ENCODE measurements around the gene TCEAL8. TPM values are rescaled to one million over a fixed set of nuclear protein-coding genes. Genes with fewer than 3 reads are reported as not detected.

Gene TCEAL8
- total RNA-seq, 1 donor = 144 TPM

DNA sequence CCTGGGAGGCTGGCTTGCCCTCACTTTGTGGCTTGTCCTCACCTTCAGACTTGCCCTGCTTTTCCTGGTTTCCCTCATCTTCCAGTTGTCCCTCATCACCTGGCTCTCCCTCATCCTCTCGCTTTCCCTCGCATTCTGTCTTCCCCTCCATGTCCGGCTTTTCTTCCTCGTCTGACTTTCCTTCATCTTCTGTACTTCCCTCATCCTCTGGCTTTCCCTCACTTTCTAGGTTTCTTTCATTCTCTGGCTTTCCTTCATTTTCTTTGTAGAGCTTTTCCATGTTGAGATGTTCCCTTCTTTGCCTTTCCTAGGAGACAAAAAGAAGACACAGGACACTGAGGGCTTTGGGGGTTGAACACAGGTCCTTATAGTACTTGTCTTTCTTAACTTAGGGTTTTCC is 19.3 kb upstream of the TCEAL8 start:
- no peak for TF ChIP-seq CTCF (IDR thresholded peaks at IDR 0.05; ENCODE audit: insufficient read depth, low read length)
- no peak for DNase-seq (ENCODE audit: low read depth)
- H3K4me3 ChIP-seq (ENCODE audit: low read depth, low read length) = no peak overlapping the region

DNA sequence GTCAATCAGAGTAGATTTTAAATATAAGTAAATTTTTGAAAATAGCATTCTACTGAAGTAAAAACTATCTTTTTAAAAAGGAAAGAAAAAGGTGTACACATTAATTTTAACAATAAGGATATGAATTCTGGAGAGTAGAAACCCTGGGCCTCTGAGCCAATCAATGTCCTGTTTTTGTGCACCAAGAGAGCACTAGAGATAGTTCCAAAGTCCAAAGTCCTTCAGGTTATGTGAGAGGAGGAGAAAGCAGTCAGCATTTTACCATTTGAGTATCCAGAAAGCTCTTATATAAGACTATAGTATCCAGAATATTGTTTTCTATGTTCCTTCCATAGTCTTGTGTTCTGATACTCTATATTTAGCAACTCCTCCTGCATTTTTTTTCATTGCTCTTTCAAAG is 3.3 kb upstream of the TCEAL8 start:
- TF ChIP-seq CTCF (IDR thresholded peaks at IDR 0.05; ENCODE audit: insufficient read depth, low read length) = no peak
- H3K4me3 ChIP-seq (ENCODE audit: low read depth, low read length) = no peak overlapping the region
- DNase-seq (ENCODE audit: low read depth) = no peak

- no peak for TF ChIP-seq CTCF (IDR thresholded peaks at IDR 0.05; ENCODE audit: insufficient read depth, low read length)
- DNase-seq (ENCODE audit: low read depth) = no peak
- H3K4me3 ChIP-seq (ENCODE audit: low read depth, low read length) = no peak overlapping the region
Observed at GRCh38 chrX:103256651-103257050, 1.7 kb upstream of the TCEAL8 start.

DNA sequence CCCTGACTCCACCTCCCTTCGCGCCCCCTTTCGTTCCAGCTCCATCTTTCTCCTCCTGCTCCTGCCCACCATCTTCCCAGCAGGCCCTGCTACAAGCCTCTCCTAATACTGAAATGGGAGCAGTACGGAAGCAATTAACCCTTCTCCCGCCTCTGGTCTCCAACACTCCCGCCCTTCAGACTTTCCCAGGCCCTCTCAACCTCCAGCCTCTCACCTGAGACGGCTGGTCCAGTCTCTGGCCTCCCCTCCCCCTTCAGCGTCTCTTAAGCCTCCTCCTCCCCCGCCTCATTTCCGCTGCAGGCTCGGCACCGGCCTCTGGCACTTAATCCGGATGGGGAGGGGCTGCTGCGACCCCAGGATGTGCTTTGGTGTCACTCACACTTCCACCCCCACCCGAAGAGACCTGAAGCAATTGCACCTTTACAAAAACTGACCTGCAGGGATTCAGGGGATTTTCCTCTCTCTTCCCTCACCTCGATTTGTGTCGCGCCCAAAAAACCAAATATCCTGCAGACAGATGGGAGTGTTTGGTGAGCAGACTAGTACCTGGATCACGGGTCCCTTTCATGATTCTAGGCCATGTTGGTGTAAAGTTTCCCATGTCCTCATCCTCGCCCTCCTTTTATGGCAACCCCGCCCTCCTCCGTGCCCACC is 657 bp downstream of the TCEAL8 start:
- peak; percentile 43 for DNase-seq (ENCODE audit: low read depth)
- TF ChIP-seq CTCF (IDR thresholded peaks at IDR 0.05; ENCODE audit: insufficient read depth, low read length) = no peak
- peak overlapping the region; percentile 81 for H3K4me3 ChIP-seq (ENCODE audit: low read depth, low read length)

- peak overlapping the region; percentile 81 for H3K4me3 ChIP-seq (ENCODE audit: low read depth, low read length)
- no peak for TF ChIP-seq CTCF (IDR thresholded peaks at IDR 0.05; ENCODE audit: insufficient read depth, low read length)
- DNase-seq (ENCODE audit: low read depth) = peak; percentile 32
Observed at GRCh38 chrX:103253608-103254007, 1.3 kb downstream of the TCEAL8 start.

- H3K4me3 ChIP-seq (ENCODE audit: low read depth, low read length) = no peak overlapping the region
- DNase-seq (ENCODE audit: low read depth) = no peak
- no peak for TF ChIP-seq CTCF (IDR thresholded peaks at IDR 0.05; ENCODE audit: insufficient read depth, low read length)
Observed at GRCh38 chrX:103250977-103251376, 4.0 kb downstream of the TCEAL8 start.

GRCh38 chrX:103249805-103250204 is 5.2 kb downstream of the TCEAL8 start:
- TF ChIP-seq CTCF (IDR thresholded peaks at IDR 0.05; ENCODE audit: insufficient read depth, low read length) = no peak
- no peak overlapping the region for H3K4me3 ChIP-seq (ENCODE audit: low read depth, low read length)
- DNase-seq (ENCODE audit: low read depth) = no peak
